Prostate gland (tissue), 2 donors: Measurements from ENCODE around the gene GZMM. TPM values are rescaled to one million over a fixed set of nuclear protein-coding genes. Genes with fewer than 3 reads are reported as not detected.

ENCODE experiments used
- DNase-seq: peaks from one replicate; pipeline ENCODE4 v3.0.0-alpha.2; 2019; ENCODE audit warnings: low spot score
- H3K27ac ChIP-seq, 2 donors: fragments of 200-600 bp; sonication (generic); 2 replicates each; pipeline ENCODE4 v1.5.1; 2017 to 2019
- H3K27me3 ChIP-seq: fragments of 200-600 bp; sonication (generic); replicated peaks from 2 replicates; pipeline ENCODE4 v1.5.1; 2019; ENCODE audit not compliant: insufficient read depth
- H3K36me3 ChIP-seq, 2 donors: fragments of 200-600 bp; sonication (generic); 1 replicate in 1 of 2; 2 replicates in 1 of 2; pipeline versions ENCODE4 v1.5.1 to v1.8.1; 2017 to 2019
- H3K4me1 ChIP-seq: fragments of 200-600 bp; sonication (generic); replicated peaks from 2 replicates; pipeline ENCODE4 v1.5.1; 2019
- H3K4me3 ChIP-seq, 2 donors: fragments of 200-600 bp; sonication (generic); 2 replicates each; pipeline ENCODE4 v1.5.1; 2017 to 2019
- H3K9me3 ChIP-seq: fragments of 200-600 bp; sonication (generic); 2 replicates; pipeline ENCODE4 v1.5.1; 2017
- POLR2A ChIP-seq: fragments of 450-650 bp; IDR thresholded peaks from one replicate; pipeline ENCODE4 v1.6.1; 2016; ENCODE audit warnings: antibody characterized with exemption, mild to moderate bottlenecking
- POLR2AphosphoS5 ChIP-seq: sonication (generic); formaldehyde crosslinking; IDR thresholded peaks from one replicate; pipeline ENCODE4 v1.6.1; 2017; ENCODE audit warnings: antibody characterized with exemption
- WGBS: methylation state at CpG from one replicate; pipeline ENCODE4 v1.1.5; 2018; 5-methylcytosine and 5-hydroxymethylcytosine counted together
- intact Hi-C: fragments of 100-400 bp; cut with DNase I; formaldehyde crosslinking; loops from one replicate; pipeline ENCODE4 v1.14.2; 2022
- total RNA-seq, 2 donors: library from RNA; depleted of rRNA; stranded (reverse); fragments of >200 nt; gene quantifications; one replicate each; pipeline ENCODE4 v1.1.0, GENCODE V29; 2016
- TF ChIP-seq, protein P1 (sequence below), 4 experiments: fragments of 200-600 bp in 2 of 4; fragments of 450-650 bp in 2 of 4; sonication (generic) in 2 of 4; IDR thresholded peaks; 1 replicate in 3 of 4; 2 replicates in 1 of 4; pipeline ENCODE4 v1.5.1; 2016 to 2019; ENCODE audit warnings: antibody characterized with exemption in 4 of 4, mild to moderate bottlenecking in 2 of 4, moderate library complexity in 2 of 4

The GZMM gene
- total RNA-seq, 2 donors from 2014 or later: 0.68 TPM; not detected in 1

DNA sequence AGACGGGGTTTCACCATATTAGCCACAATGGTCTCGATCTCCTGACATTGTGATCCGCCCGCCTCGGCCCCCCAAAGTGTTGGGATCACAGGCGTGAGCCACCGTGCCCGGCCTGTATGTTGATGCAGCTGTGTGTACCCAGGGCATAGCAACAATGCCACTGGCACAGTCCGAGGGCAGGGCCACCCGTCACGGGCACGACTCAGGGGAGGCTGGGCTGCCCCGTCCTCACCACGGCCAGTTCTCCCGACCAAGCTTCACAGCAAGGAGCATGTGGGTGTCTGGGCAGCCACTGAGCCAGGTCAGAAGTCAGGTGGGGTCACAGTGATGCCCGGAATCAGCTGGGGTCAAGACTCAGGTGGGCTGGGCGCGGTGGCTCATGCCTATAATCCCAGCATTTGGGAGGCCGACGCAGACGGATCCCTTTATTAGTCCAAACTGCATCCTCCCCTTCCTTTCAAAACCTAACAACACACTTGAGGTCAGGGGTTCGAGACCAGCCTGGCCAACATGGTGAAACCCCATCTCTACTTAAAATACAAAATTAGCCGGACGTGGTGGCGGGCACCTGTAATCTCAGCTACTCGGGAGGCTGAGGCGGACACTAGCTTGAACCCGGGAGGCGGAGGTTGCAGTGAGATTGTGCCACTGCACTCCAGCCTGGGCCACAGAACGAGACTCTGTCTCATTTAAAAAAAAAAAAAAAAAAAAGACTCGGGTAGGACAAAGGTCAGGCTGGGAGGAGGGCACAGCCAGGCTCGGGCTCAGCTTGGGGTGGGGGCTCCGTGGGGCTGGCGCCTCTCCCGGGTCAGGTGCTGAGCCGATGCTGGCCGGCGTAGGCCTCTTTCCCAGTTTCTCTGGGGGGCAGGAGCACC lies 13.5 kb upstream of the GZMM start:
- Histone ChIP-seq H3K4me3 (peak overlapping the region; percentile 82 to 98), H3K9me3 (no peaks in the 10 kb centered on the region), H3K36me3 (no peaks in the 10 kb centered on the region), H3K27me3 (no peaks in the 10 kb centered on the region), H3K4me1 (peaks cover 9% of the 10 kb centered on the region), H3K27ac (peak overlapping the region; percentile 91 to 96)
- no peak for DNase-seq
- WGBS: 66% methylated on average over 38 of the region's 38 CpGs
- TF ChIP-seq POLR2A (no peak), POLR2AphosphoS5 (no peak)
- TF ChIP-seq, protein P1, sequence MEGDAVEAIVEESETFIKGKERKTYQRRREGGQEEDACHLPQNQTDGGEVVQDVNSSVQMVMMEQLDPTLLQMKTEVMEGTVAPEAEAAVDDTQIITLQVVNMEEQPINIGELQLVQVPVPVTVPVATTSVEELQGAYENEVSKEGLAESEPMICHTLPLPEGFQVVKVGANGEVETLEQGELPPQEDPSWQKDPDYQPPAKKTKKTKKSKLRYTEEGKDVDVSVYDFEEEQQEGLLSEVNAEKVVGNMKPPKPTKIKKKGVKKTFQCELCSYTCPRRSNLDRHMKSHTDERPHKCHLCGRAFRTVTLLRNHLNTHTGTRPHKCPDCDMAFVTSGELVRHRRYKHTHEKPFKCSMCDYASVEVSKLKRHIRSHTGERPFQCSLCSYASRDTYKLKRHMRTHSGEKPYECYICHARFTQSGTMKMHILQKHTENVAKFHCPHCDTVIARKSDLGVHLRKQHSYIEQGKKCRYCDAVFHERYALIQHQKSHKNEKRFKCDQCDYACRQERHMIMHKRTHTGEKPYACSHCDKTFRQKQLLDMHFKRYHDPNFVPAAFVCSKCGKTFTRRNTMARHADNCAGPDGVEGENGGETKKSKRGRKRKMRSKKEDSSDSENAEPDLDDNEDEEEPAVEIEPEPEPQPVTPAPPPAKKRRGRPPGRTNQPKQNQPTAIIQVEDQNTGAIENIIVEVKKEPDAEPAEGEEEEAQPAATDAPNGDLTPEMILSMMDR (IDR thresholded peaks at IDR 0.05): no peak
- intact Hi-C loops: loop anchor here (5.0 kb wide), 1 partner anchor 42 kb away; the partner anchor contains the start of gene BSG

DNA sequence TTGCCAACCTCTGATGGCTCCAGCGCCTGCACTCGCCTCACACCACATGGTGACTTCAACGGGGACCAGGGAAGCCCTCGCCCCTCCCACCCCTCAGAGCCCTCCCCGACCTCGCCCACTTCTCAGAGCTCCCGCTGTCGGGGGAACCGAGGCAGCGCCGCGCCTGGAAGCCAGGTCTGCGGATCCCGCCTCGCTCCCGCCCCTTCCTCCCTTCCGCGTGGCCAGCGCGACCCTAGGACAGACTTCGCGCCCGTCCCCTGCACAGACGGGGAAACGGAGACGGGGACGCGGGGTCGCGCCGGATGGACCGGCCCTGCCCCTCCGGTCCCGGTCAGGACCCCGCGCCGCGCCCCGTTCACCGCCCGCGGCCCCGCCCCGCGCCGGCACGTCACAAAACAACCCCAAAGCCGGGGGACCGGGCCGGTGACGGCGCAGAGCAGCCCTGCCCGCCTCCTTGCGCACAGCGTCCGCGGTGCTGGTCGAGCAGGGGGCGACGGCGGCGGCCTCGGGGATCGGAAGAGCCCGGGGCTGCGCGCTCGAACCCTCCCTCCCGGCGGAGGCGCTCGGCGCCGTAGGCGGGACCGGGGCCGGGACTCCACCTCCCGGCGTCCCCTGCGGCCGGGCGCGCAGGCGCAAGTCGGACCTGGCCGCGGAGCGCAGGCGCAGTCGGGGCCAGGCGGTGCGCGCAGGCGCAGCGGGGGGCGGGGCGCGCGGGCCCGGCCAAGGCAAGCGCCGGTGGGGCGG lies 12.7 kb upstream of the GZMM start:
- H3K9me3 ChIP-seq: no peaks in the 10 kb centered on the region
- DNase-seq: peak; percentile 70
- TF ChIP-seq POLR2AphosphoS5 (no peak), POLR2A (peak; percentile 57)
- TF ChIP-seq, protein P1 (IDR thresholded peaks at IDR 0.05): peak in 2 of 4 experiments; percentile 28 to 37
- H3K4me1 ChIP-seq: peaks cover 9% of the 10 kb centered on the region
- under 1% methylated on average over 54 of the region's 103 CpGs for WGBS
- peak overlapping the region; percentile 82 to 98 for H3K4me3 ChIP-seq
- peak overlapping the region; percentile 91 to 96 for H3K27ac ChIP-seq
- peaks cover under 1 to 1% of the 10 kb centered on the region in 2 donors for H3K36me3 ChIP-seq
- H3K27me3 ChIP-seq: no peaks in the 10 kb centered on the region
- intact Hi-C loops: loop anchor here (5.0 kb wide), 1 partner anchor 41 kb away; the partner anchor contains the start of gene BSG

DNA sequence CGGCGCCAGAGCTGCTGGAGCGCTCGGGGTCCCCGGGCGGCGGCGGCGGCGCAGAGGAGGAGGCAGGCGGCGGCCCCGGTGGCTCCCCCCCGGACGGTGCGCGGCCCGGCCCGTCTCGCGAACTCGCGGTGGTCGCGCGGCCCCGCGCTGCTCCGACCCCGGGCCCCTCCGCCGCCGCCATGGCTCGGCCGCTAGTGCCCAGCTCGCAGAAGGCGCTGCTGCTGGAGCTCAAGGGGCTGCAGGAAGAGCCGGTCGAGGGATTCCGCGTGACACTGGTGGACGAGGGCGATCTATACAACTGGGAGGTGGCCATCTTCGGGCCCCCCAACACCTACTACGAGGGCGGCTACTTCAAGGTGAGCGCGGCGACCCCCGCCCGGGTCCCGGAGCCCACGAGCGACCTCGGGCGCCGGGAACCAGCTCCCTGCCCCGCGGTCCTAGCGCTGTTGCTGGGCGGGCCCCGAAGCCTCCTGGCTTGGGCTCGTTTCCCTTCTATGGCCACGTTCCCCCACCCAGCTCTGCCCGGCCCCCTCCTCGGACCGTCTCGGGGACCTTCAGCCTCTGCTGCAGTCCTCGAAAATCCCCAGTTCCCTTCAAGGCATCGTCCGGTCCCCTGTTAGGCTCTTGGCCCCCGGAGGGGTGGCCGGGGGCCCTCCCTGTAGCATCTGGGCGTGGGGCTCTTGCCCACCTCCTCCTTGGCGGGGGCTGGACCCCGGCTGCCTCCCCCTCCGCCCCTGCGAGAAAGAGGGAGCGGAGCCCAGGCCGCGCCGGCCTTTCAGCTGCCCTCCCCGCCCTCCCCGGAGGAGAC lies 11.9 kb upstream of the GZMM start, which contains the start of gene CDC34:
TSS of gene CDC34 (plus strand) at position 8 of the 808 bp plus-strand sequence. CDS start at position 180, 172 bp downstream.
- no peak for DNase-seq
- H3K27ac ChIP-seq: peak within 1 kb of the TSS; percentile 91 to 96
- peaks cover 9% of the 10 kb centered on the region for H3K4me1 ChIP-seq
- under 1% methylated on average over 39 of the region's 84 CpGs for WGBS
- intact Hi-C loops: loop anchor here (5.0 kb wide), 1 partner anchor 40 kb away; the partner anchor contains the start of gene BSG
- peak within 1 kb of the TSS; percentile 82 to 98 for H3K4me3 ChIP-seq
- TF ChIP-seq, protein P1 (IDR thresholded peaks at IDR 0.05): no peak
- TF ChIP-seq POLR2AphosphoS5 (no peak), POLR2A (no peak)
- peaks cover 5 to 8% of the 10 kb centered on the region in 2 donors for H3K36me3 ChIP-seq
- H3K9me3 ChIP-seq: no peaks in the 10 kb centered on the region
- H3K27me3 ChIP-seq: no peaks in the 10 kb centered on the region

DNA sequence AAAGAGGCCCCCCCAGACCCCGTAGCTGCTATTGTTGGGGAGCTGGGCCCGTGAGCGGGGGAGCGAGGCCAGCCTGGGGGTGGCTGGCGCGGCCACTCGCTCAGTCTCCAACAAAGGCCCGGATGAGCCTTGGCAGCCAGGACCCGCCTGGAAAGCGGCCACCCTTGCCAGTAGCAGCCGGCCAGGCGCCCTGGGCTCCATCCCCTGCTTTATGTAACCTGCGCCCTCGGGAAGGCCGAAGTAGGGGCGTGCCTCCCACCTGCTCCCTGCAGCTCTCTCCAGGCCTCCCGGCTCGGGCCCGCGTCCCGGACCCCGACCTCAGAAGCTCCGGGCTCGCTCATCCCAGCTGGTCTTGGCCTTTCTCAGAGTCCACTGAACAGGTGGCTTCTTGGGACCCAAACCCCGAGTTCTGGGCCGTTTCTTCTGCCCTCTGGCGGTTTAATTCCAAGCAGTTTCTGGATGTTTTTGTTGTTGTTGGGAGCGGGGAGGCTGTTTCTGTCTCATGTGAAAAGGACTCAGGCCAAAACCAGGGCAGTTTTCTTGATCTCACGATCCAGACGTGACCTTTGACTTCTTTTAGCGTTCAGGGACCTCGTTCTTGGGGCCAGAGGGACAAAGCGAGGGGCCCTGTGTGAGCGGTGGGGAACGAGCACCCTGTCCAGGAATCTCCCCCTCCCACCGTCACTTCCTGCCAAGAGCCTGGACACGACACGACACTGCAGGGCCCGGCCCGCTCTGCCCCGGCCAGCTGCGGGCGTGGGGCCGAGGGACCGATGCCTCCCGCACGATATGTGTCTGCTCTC lies 11.1 kb upstream of the GZMM start:
- H3K27ac ChIP-seq: peak overlapping the region; percentile 91 to 92
- no peaks in the 10 kb centered on the region for H3K9me3 ChIP-seq
- no peaks in the 10 kb centered on the region for H3K27me3 ChIP-seq
- H3K36me3 ChIP-seq: peaks cover 5 to 10% of the 10 kb centered on the region in 2 donors
- TF ChIP-seq, protein P1 (IDR thresholded peaks at IDR 0.05): peak in 3 of 4 experiments; percentile 24 to 46 (median 33)
- TF ChIP-seq POLR2A: no peak
- peak; percentile 12 for TF ChIP-seq POLR2AphosphoS5
- 0% methylated on average over 44 of the region's 47 CpGs for WGBS
- peak overlapping the region; percentile 82 to 98 for H3K4me3 ChIP-seq
- intact Hi-C loops: loop anchor here (5.0 kb wide), 1 partner anchor 40 kb away; the partner anchor contains the start of gene BSG
- peak; percentile 54 for DNase-seq
- H3K4me1 ChIP-seq: peaks cover 9% of the 10 kb centered on the region
